Effector memory CD8-positive, alpha-beta T cell (primary cell): ENCODE results near the gene TCFL5.

Experiments used
- ATAC-seq: fragments of 150-1000 bp; cut with Tn5 transposase; replicated peaks from 2 replicates; pipeline ENCODE4 v1.10.0; 2021; ENCODE audit warnings: mild to moderate bottlenecking, moderate library complexity
- DNase-seq, 3 experiments: peaks; one replicate each; pipeline ENCODE4 v3.0.0; 2021
- H3K27ac Mint-ChIP-seq, 2 donors: one replicate each; pipeline ENCODE4 v1.8.0; 2022; ENCODE audit warnings: mild to moderate bottlenecking in 2 of 2, mixed read lengths in 2 of 2, moderate library complexity in 2 of 2
- H3K27me3 Mint-ChIP-seq, 2 donors: one replicate each; pipeline ENCODE4 v1.8.0; 2022; ENCODE audit warnings: mixed read lengths in 2 of 2
- H3K36me3 Mint-ChIP-seq: one replicate; pipeline ENCODE4 v1.8.0; 2022; ENCODE audit warnings: mild to moderate bottlenecking, moderate library complexity, mixed read lengths; ENCODE audit not compliant: insufficient read depth
- H3K4me1 Mint-ChIP-seq, 2 donors: one replicate each; pipeline ENCODE4 v1.8.0; 2022; ENCODE audit warnings: low read depth in 2 of 2, mixed read lengths in 2 of 2
- H3K4me3 Mint-ChIP-seq, 2 donors: one replicate each; pipeline ENCODE4 v1.8.0; 2022; ENCODE audit warnings: mild to moderate bottlenecking in 2 of 2, mixed read lengths in 2 of 2, moderate library complexity in 2 of 2
- H3K9me3 Mint-ChIP-seq, 2 donors: one replicate each; pipeline ENCODE4 v1.8.0; 2022; ENCODE audit warnings: mixed read lengths in 2 of 2

TCFL5 gene

GRCh38 chr20:62812907-62813200 is 48.8 kb downstream of the TCFL5 start:
- H3K27me3 Mint-ChIP-seq = peaks cover 1 to 24% of the 10 kb centered on the region in 2 donors
- no peak overlapping the region for H3K4me3 Mint-ChIP-seq
- no peak overlapping the region for H3K27ac Mint-ChIP-seq
- no peaks in the 10 kb centered on the region for H3K9me3 Mint-ChIP-seq
- peaks cover 20 to 21% of the 10 kb centered on the region in 2 donors for H3K4me1 Mint-ChIP-seq
- peaks cover 58% of the 10 kb centered on the region for H3K36me3 Mint-ChIP-seq
- no peak for ATAC-seq
- DNase-seq = no peak

DNA sequence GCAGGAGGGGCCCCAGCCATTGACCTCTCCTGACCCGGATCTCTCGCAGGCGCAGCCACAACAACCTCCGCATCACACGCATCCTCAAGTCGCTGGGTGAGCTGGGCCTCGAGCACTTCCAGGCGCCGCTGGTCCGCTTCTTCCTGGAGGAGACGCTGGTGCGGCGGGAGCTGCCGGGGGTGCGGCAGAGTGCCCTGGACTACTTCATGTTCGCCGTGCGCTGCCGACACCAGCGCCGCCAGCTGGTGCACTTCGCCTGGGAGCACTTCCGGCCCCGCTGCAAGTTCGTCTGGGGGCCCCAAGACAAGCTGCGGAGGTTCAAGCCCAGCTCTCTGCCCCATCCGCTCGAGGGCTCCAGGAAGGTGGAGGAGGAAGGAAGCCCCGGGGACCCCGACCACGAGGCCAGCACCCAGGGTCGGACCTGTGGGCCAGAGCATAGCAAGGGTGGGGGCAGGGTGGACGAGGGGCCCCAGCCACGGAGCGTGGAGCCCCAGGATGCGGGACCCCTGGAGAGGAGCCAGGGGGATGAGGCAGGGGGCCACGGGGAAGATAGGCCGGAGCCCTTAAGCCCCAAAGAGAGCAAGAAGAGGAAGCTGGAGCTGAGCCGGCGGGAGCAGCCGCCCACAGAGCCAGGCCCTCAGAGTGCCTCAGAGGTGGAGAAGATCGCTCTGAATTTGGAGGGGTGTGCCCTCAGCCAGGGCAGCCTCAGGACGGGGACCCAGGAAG is 49.3 kb downstream of the TCFL5 start:
- H3K4me3 Mint-ChIP-seq = no peak overlapping the region
- ATAC-seq = no peak

GRCh38 chr20:62811720-62812119 is 49.9 kb downstream of the TCFL5 start:
- Mint-ChIP-seq H3K9me3 (no peaks in the 10 kb centered on the region), H3K4me3 (no peak overlapping the region), H3K4me1 (peaks cover 23 to 26% of the 10 kb centered on the region in 2 donors), H3K27ac (no peak overlapping the region), H3K36me3 (peaks cover 58% of the 10 kb centered on the region), H3K27me3 (peaks cover 0 to 22% of the 10 kb centered on the region in 2 donors)
- DNase-seq = no peak
- no peak for ATAC-seq

More for the DNA sequence above, 49.3 kb downstream of the TCFL5 start:
- DNase-seq = no peak
- Mint-ChIP-seq H3K27me3 (peaks cover 0 to 22% of the 10 kb centered on the region in 2 donors), H3K9me3 (no peaks in the 10 kb centered on the region), H3K4me1 (peaks cover 20 to 23% of the 10 kb centered on the region in 2 donors), H3K27ac (no peak overlapping the region), H3K36me3 (peaks cover 58% of the 10 kb centered on the region)

GRCh38 chr20:62811320-62811719 is 50.3 kb downstream of the TCFL5 start:
- Mint-ChIP-seq H3K27me3 (peaks cover 0 to 22% of the 10 kb centered on the region in 2 donors), H3K27ac (no peak overlapping the region), H3K4me1 (peaks cover 25 to 29% of the 10 kb centered on the region in 2 donors), H3K36me3 (peaks cover 58% of the 10 kb centered on the region), H3K4me3 (no peak overlapping the region), H3K9me3 (no peaks in the 10 kb centered on the region)
- DNase-seq = no peak
- no peak for ATAC-seq

DNA sequence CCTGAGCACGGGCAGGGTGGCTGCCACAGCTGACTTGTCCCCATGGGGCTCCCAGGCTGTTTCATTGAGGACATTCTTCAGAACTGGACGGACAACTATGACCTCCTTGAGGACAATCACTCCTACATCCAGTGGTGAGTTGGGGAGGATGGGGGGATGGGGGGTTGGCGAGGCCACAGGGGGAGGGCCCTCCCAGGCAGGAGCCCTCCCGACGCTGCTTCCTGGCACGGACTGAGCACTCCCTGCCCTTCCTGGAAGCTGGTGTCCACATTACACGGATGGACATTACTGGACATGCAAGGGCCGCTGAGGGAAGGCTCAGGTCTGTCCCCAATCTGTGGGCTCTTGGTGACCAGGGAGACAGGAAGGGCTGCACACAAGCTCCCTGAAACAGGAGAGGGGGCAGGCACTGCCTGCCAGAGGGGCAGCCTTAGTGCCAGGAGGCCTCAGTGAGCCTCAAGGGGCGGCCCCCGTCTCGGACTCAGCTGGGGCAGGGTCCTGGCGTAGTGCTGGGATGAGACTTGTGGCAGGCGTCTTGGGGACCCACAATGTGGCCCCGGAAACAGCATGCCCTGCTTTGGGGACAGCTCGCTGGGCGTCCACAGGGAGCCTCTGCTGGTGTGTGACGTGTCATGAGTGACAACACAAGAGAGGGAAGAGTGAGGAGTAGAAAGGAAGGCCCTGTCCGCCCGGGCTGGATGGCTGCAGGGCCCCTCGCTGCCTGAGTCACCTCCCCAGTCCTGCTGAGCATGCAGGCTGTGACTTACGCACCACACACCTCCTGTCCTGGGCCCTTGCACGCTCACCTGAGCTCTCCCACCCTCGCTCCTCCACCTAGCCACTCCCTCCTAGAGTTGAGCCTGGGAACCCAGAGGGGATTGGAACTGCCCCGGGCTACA is 51.8 kb downstream of the TCFL5 start:
- Mint-ChIP-seq H3K9me3 (no peaks in the 10 kb centered on the region), H3K27ac (no peak overlapping the region), H3K4me3 (no peak overlapping the region), H3K4me1 (peaks cover 20 to 28% of the 10 kb centered on the region in 2 donors), H3K36me3 (peaks cover 58% of the 10 kb centered on the region), H3K27me3 (peaks cover 0 to 6% of the 10 kb centered on the region in 2 donors)
- ATAC-seq (no peak), DNase-seq (no peak)

- Mint-ChIP-seq H3K36me3 (peaks cover 64% of the 10 kb centered on the region), H3K27me3 (no peaks in the 10 kb centered on the region), H3K4me1 (peaks cover 22 to 32% of the 10 kb centered on the region in 2 donors), H3K27ac (peak overlapping the region in 1 of 2 donors; percentile 69), H3K4me3 (peak overlapping the region; percentile 45 to 55), H3K9me3 (no peaks in the 10 kb centered on the region)
- ATAC-seq (peak; percentile 47), DNase-seq (peak; percentile 67 to 79 (median 75))
Observed at GRCh38 chr20:62808211-62808865, 53.3 kb downstream of the TCFL5 start.

GRCh38 chr20:62807444-62808210 is 54.0 kb downstream of the TCFL5 start:
- no peak for DNase-seq
- H3K4me3 Mint-ChIP-seq = peak overlapping the region; percentile 45 to 55
- peaks cover 22 to 32% of the 10 kb centered on the region in 2 donors for H3K4me1 Mint-ChIP-seq
- H3K36me3 Mint-ChIP-seq = peaks cover 60% of the 10 kb centered on the region
- no peak for ATAC-seq
- H3K27ac Mint-ChIP-seq = peak overlapping the region in 1 of 2 donors; percentile 69
- H3K9me3 Mint-ChIP-seq = no peaks in the 10 kb centered on the region
- no peaks in the 10 kb centered on the region for H3K27me3 Mint-ChIP-seq

- DNase-seq = no peak
- Mint-ChIP-seq H3K4me1 (peaks cover 20 to 29% of the 10 kb centered on the region in 2 donors), H3K36me3 (peaks cover 51% of the 10 kb centered on the region), H3K27ac (peak overlapping the region; percentile 10 to 78), H3K27me3 (no peaks in the 10 kb centered on the region), H3K4me3 (peak overlapping the region; percentile 86 to 90), H3K9me3 (no peaks in the 10 kb centered on the region)
- ATAC-seq = no peak
Observed at GRCh38 chr20:62806383-62807050, 55.1 kb downstream of the TCFL5 start.

- Mint-ChIP-seq H3K27ac (peak overlapping the region; percentile 78 to 97), H3K4me1 (peaks cover 20 to 29% of the 10 kb centered on the region in 2 donors), H3K4me3 (peak overlapping the region; percentile 86 to 90), H3K27me3 (no peaks in the 10 kb centered on the region), H3K9me3 (no peaks in the 10 kb centered on the region), H3K36me3 (peaks cover 45% of the 10 kb centered on the region)
- ATAC-seq = no peak
- no peak for DNase-seq
Observed at GRCh38 chr20:62805711-62806382, 55.8 kb downstream of the TCFL5 start.

GRCh38 chr20:62805155-62805710 is 56.4 kb downstream of the TCFL5 start:
- H3K27me3 Mint-ChIP-seq = no peaks in the 10 kb centered on the region
- peak overlapping the region; percentile 97 to 99 for H3K27ac Mint-ChIP-seq
- ATAC-seq = peak; percentile 54
- peaks cover 42% of the 10 kb centered on the region for H3K36me3 Mint-ChIP-seq
- DNase-seq = no peak
- H3K4me3 Mint-ChIP-seq = peak overlapping the region; percentile 90 to 95
- peaks cover 20 to 29% of the 10 kb centered on the region in 2 donors for H3K4me1 Mint-ChIP-seq
- H3K9me3 Mint-ChIP-seq = no peaks in the 10 kb centered on the region

GRCh38 chr20:62804627-62805154 is 56.9 kb downstream of the TCFL5 start, which contains the start of gene OGFR:
OGFR (plus strand) TSS chr20:62804835; CDS start chr20:62804860, 25 bp downstream.
- Mint-ChIP-seq H3K4me3 (peak within 1 kb of the TSS; percentile 95 to 99), H3K36me3 (peaks cover 37% of the 10 kb centered on the region), H3K27ac (peak within 1 kb of the TSS; percentile 97 to 99), H3K9me3 (no peaks in the 10 kb centered on the region), H3K4me1 (peaks cover 20 to 29% of the 10 kb centered on the region in 2 donors), H3K27me3 (no peaks in the 10 kb centered on the region)
- ATAC-seq (peak; percentile 73), DNase-seq (peak; percentile 60 to 66 (median 65))
